ENCODE measurements around the gene GPC6.

GPC6 gene

GRCh38 chr13:93577105-93577504, 350.5 kb downstream of the GPC6 start:
- DNase-seq (ENCODE audit: low read depth): no peak

GRCh38 chr13:93589788-93590187, 363.2 kb downstream of the GPC6 start:
- no peak for DNase-seq (ENCODE audit: low read depth)

GRCh38 chr13:93603043-93603442, 376.4 kb downstream of the GPC6 start:
- DNase-seq (ENCODE audit: low read depth): peak; percentile 42

GRCh38 chr13:93614776-93615175, 388.2 kb downstream of the GPC6 start:
- DNase-seq (ENCODE audit: low read depth): no peak

GRCh38 chr13:93620181-93620765, 393.7 kb downstream of the GPC6 start:
- no peak for DNase-seq (ENCODE audit: low read depth)

GRCh38 chr13:93621051-93621450, 394.4 kb downstream of the GPC6 start:
- DNase-seq (ENCODE audit: low read depth): no peak

- DNase-seq (ENCODE audit: low read depth): no peak
These were observed 395.4 kb downstream of the GPC6 start for GRCh38 chr13:93621966-93622365.

- no peak for DNase-seq (ENCODE audit: low read depth)
These were observed 397.7 kb downstream of the GPC6 start for GRCh38 chr13:93624311-93624777.

- no peak for DNase-seq (ENCODE audit: low read depth)
These were observed 398.9 kb downstream of the GPC6 start for GRCh38 chr13:93625536-93625935.

- no peak for DNase-seq (ENCODE audit: low read depth)
These were observed 401.7 kb downstream of the GPC6 start for GRCh38 chr13:93628136-93628797.

GRCh38 chr13:93635616-93636032, 409.0 kb downstream of the GPC6 start:
- no peak for DNase-seq (ENCODE audit: low read depth)

GRCh38 chr13:93637852-93638251, 411.2 kb downstream of the GPC6 start:
- DNase-seq (ENCODE audit: low read depth): no peak

GRCh38 chr13:93640452-93640851, 413.8 kb downstream of the GPC6 start:
- DNase-seq (ENCODE audit: low read depth): no peak

GRCh38 chr13:93646245-93646644, 419.6 kb downstream of the GPC6 start:
- no peak for DNase-seq (ENCODE audit: low read depth)

GRCh38 chr13:93649496-93649895, 422.9 kb downstream of the GPC6 start:
- no peak for DNase-seq (ENCODE audit: low read depth)

GRCh38 chr13:93653776-93654175, 427.2 kb downstream of the GPC6 start:
- no peak for DNase-seq (ENCODE audit: low read depth)

- DNase-seq (ENCODE audit: low read depth): no peak
These were observed 428.5 kb downstream of the GPC6 start for GRCh38 chr13:93655154-93655553.

GRCh38 chr13:93660391-93661063, 433.9 kb downstream of the GPC6 start:
- no peak for DNase-seq (ENCODE audit: low read depth)

GRCh38 chr13:93670866-93671265, 444.3 kb downstream of the GPC6 start:
- DNase-seq (ENCODE audit: low read depth): no peak

- DNase-seq (ENCODE audit: low read depth): no peak
These were observed 446.4 kb downstream of the GPC6 start for GRCh38 chr13:93672996-93673395.

- no peak for DNase-seq (ENCODE audit: low read depth)
These were observed 447.3 kb downstream of the GPC6 start for GRCh38 chr13:93673885-93674284.

- no peak for DNase-seq (ENCODE audit: low read depth)
These were observed 447.7 kb downstream of the GPC6 start for GRCh38 chr13:93674337-93674755.

- no peak for DNase-seq (ENCODE audit: low read depth)
These were observed 453.7 kb downstream of the GPC6 start for GRCh38 chr13:93680329-93680728.
